CD4-positive, alpha-beta T cell treated with Interleukin-15 for 1 hour (primary cell): ENCODE measurements around the gene FAM161A.

ENCODE experiments used
- DNase-seq: peaks from one replicate; pipeline ENCODE4 v3.0.0-alpha.2; 2020

FAM161A gene

DNA sequence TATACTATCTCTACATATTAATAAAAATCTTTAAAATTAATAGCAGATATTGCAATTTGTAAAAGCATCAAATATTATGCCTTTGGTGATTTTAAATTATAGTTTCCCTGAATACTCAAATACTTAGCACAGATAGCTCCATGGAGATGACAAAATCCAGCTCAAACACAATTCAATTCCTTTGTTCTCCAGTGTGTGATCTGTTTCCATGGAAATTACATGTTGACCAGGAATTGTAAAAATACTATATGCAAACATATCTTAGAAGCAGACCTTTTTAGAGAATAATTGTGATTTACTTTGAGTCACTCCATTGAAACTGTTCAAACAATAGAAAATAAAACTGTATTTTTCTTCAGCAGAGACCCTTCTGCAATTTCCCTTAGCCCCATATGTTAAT is 68.3 kb downstream of the FAM161A start:
- no peak for DNase-seq

DNA sequence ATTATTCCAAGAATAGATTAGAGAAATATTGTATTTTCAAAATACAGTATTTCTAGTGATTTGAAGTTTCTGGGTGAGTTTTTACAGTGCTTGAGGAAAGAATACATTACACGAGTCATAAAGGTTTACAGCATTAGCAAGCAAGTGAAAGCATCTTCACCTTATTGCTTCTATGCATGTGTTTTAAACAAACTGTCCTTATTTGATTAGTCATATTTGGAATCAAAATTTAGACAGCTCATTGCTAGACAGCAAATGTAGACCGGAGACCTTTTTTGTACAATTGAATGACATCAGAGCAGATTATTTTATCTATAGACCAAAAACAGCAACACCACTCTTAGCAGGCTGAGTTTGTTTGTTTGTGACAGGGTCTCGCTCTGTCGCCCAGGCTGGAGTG is 69.2 kb downstream of the FAM161A start:
- no peak for DNase-seq

DNA sequence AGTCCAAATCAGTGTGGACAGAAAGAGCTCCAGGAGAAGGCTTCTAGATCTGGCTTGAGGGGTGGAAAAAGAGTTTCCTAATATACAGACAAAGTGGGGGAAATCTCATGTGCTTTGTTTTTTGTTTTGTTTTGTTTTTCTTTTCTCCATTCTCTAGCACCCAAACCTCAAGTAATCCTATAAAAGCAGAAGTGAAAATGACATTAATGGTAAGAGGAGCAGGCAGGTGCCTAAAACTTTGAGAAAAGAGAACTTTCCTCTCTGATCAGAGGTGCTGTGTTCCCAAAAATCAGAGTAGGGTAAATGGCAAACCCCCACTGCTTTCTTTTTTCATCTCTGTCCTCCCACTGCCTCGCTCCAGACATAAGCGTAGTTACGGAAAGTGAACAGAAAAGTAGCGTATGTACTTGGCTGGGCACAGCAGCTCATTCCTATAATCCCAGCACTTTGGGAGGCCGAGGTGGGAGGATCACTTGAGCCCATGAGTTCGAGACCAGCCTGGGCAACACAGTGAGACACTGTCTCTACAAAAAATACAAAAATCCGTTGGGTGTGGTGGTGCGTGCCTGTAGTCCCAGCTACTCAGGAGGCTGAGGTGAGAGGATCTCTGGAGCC is 77.8 kb downstream of the FAM161A start:
- no peak for DNase-seq
